Caco-2 (cell line): ENCODE data around the gene DYDC1. TPM values are rescaled to one million over a fixed set of nuclear protein-coding genes. Genes with fewer than 3 reads are reported as not detected.

ENCODE experiments used
- BruUV-seq: library from RNA; stranded (reverse); fragments of 400-500 nt; replicated peaks from 2 replicates; lab custom pipeline; 2021; lab: Mats Ljungman, UMichigan
- CTCF ChIA-PET: fragments of 300-600 bp; sonication (Branson Sonifier 250); formaldehyde crosslinking; loops from one replicate; lab custom pipeline; 2022; ENCODE audit warnings: antibody characterized with exemption; lab: Charles Lee
- POLR2A ChIA-PET: fragments of 300-600 bp; sonication (Branson Sonifier 250); formaldehyde crosslinking; loops from one replicate; lab custom pipeline; 2022; ENCODE audit warnings: antibody characterized with exemption; lab: Charles Lee
- DNase-seq, 2 experiments: peaks; one replicate each; pipeline versions ENCODE4 v3.0.0 to v3.0.0-alpha.2; 2020 to 2022
- H3K27me3 ChIP-seq: replicated peaks from 2 replicates; pipeline ENCODE4 v1.6.0; 2011; ENCODE audit warnings: low read length; ENCODE audit not compliant: control insufficient read depth, insufficient read depth
- H3K36me3 ChIP-seq: 2 replicates; pipeline ENCODE4 v1.5.1; 2011; ENCODE audit warnings: low read length; ENCODE audit not compliant: control insufficient read depth, insufficient read depth
- H3K4me1 ChIP-seq: fragments of 250-450 bp; sonication (Bioruptor Pico); 2 replicates; pipeline ENCODE4 v1.5.1; 2020; ENCODE audit warnings: mild to moderate bottlenecking
- H3K4me3 ChIP-seq: 2 replicates; pipeline ENCODE4 v1.5.1; 2011; ENCODE audit warnings: low read depth, mild to moderate bottlenecking, control low read depth, low read length
- H3K9me3 ChIP-seq: fragments of 250-450 bp; sonication (Bioruptor Pico); 2 replicates; pipeline ENCODE4 v1.5.1; 2020; ENCODE audit warnings: mild to moderate bottlenecking, moderate library complexity
- H3K27ac Mint-ChIP-seq: one replicate; pipeline ENCODE4 v1.8.0; 2022; ENCODE audit warnings: mixed read lengths; ENCODE audit not compliant: unreplicated experiment
- H3K27me3 Mint-ChIP-seq: one replicate; pipeline ENCODE4 v1.8.0; 2022; ENCODE audit warnings: mixed read lengths; ENCODE audit not compliant: insufficient read depth, unreplicated experiment
- H3K36me3 Mint-ChIP-seq: one replicate; pipeline ENCODE4 v1.8.0; 2022; ENCODE audit warnings: mild to moderate bottlenecking, mixed read lengths; ENCODE audit not compliant: insufficient read depth, unreplicated experiment
- H3K4me1 Mint-ChIP-seq: one replicate; pipeline ENCODE4 v1.8.0; 2022; ENCODE audit warnings: low read depth, mixed read lengths; ENCODE audit not compliant: unreplicated experiment
- H3K4me3 Mint-ChIP-seq: one replicate; pipeline ENCODE4 v1.8.0; 2022; ENCODE audit warnings: mild to moderate bottlenecking, moderate library complexity, mixed read lengths; ENCODE audit not compliant: unreplicated experiment
- H3K9me3 Mint-ChIP-seq: one replicate; pipeline ENCODE4 v1.8.0; 2022; ENCODE audit warnings: mixed read lengths; ENCODE audit not compliant: unreplicated experiment
- CTCF ChIP-seq, 2 experiments: fragments of 200-600 bp in 1 of 2; IDR thresholded peaks; 1 replicate in 1 of 2; 2 replicates in 1 of 2; pipeline versions ENCODE4 v1.5.1 to v1.8.0; 2011 to 2022; ENCODE audit warnings: antibody characterized with exemption in 1 of 2, control low read depth in 1 of 2, inconsistent platforms in 1 of 2, low read depth in 1 of 2, low read length in 1 of 2, mild to moderate bottlenecking in 1 of 2, moderate library complexity in 1 of 2; ENCODE audit not compliant: insufficient read depth in 1 of 2, severe bottlenecking in 1 of 2, unreplicated experiment in 1 of 2
- intact Hi-C: fragments of 100-400 bp; cut with micrococcal nuclease; formaldehyde crosslinking; loops from one replicate; pipeline ENCODE4 v1.10.0; 2022; ENCODE audit not compliant: unreplicated experiment
- total RNA-seq: library from RNA; stranded (reverse); gene quantifications from 2 replicates; pipeline ENCODE4 v1.2.3, GENCODE V29; 2022

The DYDC1 gene
- total RNA-seq, 1 experiment from 2014 or later = not detected

- no peak overlapping the region for H3K4me3 Mint-ChIP-seq
- H3K27ac Mint-ChIP-seq = no peak overlapping the region
- no peaks in the 10 kb centered on the region for H3K9me3 ChIP-seq
- H3K36me3 ChIP-seq = no peaks in the 10 kb centered on the region
- no TSS peak for BruUV-seq
- DNase-seq = no peak
- H3K27me3 Mint-ChIP-seq = no peaks in the 10 kb centered on the region
- CTCF ChIA-PET = no interaction called here
- H3K9me3 Mint-ChIP-seq = no peaks in the 10 kb centered on the region
- H3K36me3 Mint-ChIP-seq = no peaks in the 10 kb centered on the region
- no peaks in the 10 kb centered on the region for H3K4me1 Mint-ChIP-seq
- no peaks in the 10 kb centered on the region for H3K4me1 ChIP-seq
- TF ChIP-seq CTCF (IDR thresholded peaks at IDR 0.05; ENCODE audit: insufficient read depth in 1 of 2, low read depth in 1 of 2, low read length in 1 of 2, severe bottlenecking in 1 of 2, unreplicated experiment in 1 of 2) = no peak
- no peak overlapping the region for H3K4me3 ChIP-seq
- H3K27me3 ChIP-seq = no peaks in the 10 kb centered on the region
- POLR2A ChIA-PET = no interaction called here
- intact Hi-C loops = no loop called here
Observed at GRCh38 chr10:80320377-80320776, 36.2 kb downstream of the DYDC1 start.

DNA sequence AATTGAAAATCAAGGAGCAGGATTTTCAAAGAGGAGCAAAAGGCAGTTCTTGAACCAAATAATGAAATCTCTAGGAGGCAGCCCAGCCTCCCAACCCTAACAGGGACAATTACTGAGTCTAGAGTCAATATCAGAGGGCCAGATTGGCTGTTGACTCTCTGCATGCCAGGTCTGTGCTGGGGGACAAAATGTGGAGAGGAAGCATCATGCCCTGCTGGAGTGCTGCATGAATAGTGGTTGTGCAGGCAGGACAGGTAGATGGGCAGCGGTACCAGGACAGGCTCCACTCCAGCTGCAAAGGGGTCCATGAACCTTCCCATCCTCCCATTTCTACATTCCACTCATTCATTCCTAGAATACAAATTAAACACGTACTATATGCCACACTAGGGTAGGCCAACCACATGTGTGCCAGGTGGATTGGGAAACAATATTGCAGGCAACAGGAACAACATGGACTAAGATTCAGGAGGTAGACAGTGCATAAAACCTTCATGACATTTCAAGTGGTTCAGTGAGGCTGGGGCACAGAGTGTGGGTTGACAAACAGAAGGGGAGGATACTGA lies 36.7 kb downstream of the DYDC1 start:
- DNase-seq = no peak
- BruUV-seq = no TSS peak
- no peaks in the 10 kb centered on the region for H3K4me1 Mint-ChIP-seq
- H3K27me3 ChIP-seq = no peaks in the 10 kb centered on the region
- ChIA-PET CTCF (no interaction called here), POLR2A (no interaction called here)
- no peaks in the 10 kb centered on the region for H3K9me3 Mint-ChIP-seq
- H3K4me1 ChIP-seq = no peaks in the 10 kb centered on the region
- no peaks in the 10 kb centered on the region for H3K9me3 ChIP-seq
- no peaks in the 10 kb centered on the region for H3K36me3 Mint-ChIP-seq
- no peak for TF ChIP-seq CTCF (IDR thresholded peaks at IDR 0.05; ENCODE audit: insufficient read depth in 1 of 2, low read depth in 1 of 2, low read length in 1 of 2, severe bottlenecking in 1 of 2, unreplicated experiment in 1 of 2)
- H3K27me3 Mint-ChIP-seq = no peaks in the 10 kb centered on the region
- H3K36me3 ChIP-seq = no peaks in the 10 kb centered on the region
- no peak overlapping the region for H3K4me3 ChIP-seq
- no peak overlapping the region for H3K4me3 Mint-ChIP-seq
- no peak overlapping the region for H3K27ac Mint-ChIP-seq
- intact Hi-C loops = no loop called here

DNA sequence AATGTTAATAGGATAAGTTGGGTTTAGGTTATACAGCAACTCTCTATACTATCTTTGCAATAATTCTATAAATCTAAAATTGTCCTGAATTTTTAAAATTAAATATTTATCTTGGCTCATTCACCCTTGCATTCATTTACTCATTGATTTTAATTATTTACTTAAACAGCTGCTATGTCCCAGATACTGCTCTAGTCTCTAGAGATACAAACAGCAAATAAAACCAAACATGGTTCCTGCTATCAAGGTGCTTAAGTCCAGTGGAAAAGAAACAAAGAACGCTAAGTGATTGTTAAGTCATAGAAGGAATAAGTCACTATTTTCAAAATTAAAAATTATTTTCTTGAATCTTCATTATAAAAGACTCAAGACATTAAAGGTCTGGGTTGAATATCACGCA lies 37.2 kb downstream of the DYDC1 start:
- no peaks in the 10 kb centered on the region for H3K27me3 Mint-ChIP-seq

More for the DNA sequence above, 37.2 kb downstream of the DYDC1 start:
- Histone ChIP-seq H3K9me3 (no peaks in the 10 kb centered on the region), H3K4me3 (no peak overlapping the region), H3K4me1 (no peaks in the 10 kb centered on the region), H3K27me3 (no peaks in the 10 kb centered on the region), H3K36me3 (no peaks in the 10 kb centered on the region)
- Mint-ChIP-seq H3K9me3 (no peaks in the 10 kb centered on the region), H3K27ac (no peak overlapping the region), H3K36me3 (no peaks in the 10 kb centered on the region), H3K4me3 (no peak overlapping the region), H3K4me1 (no peaks in the 10 kb centered on the region)
- POLR2A ChIA-PET = no interaction called here
- CTCF ChIA-PET = no interaction called here
- TF ChIP-seq CTCF (IDR thresholded peaks at IDR 0.05; ENCODE audit: insufficient read depth in 1 of 2, low read depth in 1 of 2, low read length in 1 of 2, severe bottlenecking in 1 of 2, unreplicated experiment in 1 of 2) = no peak
- DNase-seq = no peak
- intact Hi-C loops = no loop called here
- BruUV-seq = no TSS peak
